Activated T-cell treated with anti-CD3 and anti-CD28 coated beads for 48 hours (primary cell): ENCODE data around the gene ADK.
"Not testable (repeated sequence)": the region's sequence is repeated elsewhere in the genome, so short reads cannot be mapped to it uniquely, and the experiment has no call there.

Source experiments
- DNase-seq: peaks from one replicate; pipeline ENCODE4 v3.0.0-alpha.2; 2020; ENCODE audit warnings: low read depth

ADK gene

DNA sequence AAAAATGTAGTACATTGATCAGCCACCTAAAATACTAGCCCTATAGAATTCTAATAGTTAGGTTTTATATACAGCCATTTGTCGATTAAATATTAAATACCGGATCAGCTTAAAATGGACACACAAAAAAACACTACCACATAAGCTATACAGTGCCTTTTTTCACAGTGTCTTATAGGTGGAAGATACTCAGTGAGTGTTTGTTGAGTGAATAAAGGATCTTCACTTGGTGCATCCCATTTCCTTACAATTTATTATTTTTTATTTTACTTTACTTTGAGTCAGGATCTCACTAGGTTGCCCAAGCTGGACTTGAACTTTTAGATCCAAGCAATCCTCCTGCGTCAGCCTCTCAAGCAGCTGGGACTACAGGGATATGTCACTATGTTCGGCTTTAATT, 340.0 kb downstream of the ADK start:
- no peak for DNase-seq

DNA sequence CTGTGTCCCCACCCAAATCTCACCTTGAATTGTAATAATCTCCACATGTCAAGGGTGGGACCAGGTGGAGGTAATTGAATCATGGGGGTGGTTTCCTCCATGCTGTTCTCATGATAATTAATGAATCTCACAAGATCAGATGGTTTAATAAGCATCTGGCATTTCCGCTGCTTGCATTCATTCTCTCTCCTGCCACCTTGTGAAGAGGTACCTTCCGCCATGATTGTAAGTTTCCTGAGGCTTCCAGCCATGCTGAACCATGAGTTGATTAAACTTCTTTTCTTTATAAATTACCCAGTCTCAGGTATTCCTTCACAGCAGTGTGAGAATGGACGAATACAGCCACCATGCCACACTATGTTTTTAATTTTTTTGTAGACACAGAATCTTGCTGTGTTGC, 345.3 kb downstream of the ADK start:
- not testable (repeated sequence) for DNase-seq

DNA sequence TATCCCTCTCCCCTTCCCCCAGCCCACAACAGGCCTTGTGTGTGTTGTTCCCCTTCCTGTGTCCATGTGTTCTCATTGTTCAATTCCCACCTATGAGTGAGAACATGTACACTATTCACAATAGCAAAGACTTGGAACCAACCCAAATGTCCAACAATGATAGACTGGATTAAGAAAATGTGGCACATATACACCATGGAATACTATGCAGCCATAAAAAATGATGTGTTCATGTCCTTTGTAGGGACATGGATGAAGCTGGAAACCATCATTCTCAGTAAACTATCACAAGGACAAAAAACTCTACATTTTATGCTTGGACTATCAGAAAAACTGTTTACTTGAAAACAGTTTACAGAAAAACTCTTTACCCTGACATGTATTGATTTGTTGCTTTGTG, 347.6 kb downstream of the ADK start:
- not testable (repeated sequence) for DNase-seq

DNA sequence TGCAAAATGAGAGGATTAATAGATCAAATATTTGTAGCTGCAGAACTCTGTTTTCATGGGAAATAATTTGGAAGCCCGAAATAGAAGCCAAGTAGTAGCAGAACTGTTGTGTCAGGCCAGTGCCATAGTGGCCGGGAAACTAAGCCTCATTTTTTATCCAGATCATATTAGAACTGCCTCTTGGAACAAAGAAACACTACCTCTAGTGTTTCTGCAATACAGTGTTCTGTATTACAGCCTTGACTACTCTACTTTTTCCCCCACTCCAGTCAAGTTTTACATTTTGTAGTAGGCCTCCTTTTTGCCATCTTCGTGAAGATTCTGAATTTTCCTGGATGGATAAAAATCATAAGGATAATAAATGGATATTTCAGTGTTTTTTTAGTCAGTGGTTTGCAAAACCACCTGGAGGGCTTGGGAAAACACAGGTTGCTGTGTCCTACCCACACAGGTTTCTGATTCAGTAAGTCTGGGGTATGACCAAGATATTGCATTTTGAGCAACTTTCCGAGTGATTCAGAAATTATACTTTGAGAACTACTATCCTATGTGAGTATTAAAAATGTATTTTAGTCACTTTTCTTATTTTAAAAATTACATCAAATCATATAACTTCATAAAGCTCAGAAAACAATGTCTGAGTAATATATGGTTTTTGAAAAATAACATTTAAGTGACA, 349.1 kb downstream of the ADK start:
- DNase-seq, result no peak

DNA sequence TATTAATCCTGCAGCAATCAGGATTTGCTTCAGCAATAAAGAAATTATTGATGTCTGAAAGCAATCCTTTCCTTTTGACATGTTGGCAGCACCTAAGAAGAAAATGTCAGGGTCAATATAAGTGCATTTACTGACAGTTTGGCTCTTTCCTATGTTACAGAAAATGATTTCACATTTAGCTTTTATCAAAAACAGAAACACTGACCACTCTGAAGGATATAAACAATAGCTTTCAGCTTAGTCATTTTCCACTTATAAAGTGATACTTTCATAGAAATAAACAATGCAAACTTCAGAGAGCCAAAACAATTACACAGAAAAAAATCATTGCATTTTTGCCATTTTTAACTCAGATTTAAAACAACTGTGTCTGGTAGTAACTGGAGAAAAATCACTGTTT, 349.8 kb downstream of the ADK start:
- no peak for DNase-seq

DNA sequence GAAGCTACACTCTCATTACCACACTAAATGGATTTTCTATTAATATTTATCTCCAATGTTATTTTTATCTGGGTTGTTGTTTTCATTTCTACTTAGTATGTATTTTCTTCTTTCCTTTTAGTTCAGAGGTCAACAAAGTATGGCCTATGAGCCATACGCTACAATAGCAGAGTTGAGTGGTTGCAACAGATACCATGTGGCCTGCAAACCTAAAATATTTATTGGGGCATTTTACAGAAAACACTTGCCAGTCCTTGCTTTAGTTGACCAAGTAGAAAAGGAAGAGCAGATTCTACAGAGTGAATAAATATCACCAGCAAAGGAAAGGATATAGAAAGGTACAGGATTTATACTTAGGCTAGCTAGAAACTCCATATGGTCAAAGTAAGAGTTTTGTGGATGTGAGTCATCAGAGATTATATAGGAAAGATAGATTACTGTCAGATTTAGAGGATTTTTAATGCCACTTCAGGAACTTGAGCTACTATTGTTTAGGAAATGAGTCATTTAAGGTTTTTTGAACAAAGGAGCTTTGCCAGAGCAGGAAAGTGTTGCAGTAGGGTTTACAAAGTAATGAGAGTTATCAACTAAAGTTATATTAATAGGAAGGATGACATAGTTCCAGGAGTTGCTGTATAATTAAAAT, 352.1 kb downstream of the ADK start:
- no peak for DNase-seq

DNA sequence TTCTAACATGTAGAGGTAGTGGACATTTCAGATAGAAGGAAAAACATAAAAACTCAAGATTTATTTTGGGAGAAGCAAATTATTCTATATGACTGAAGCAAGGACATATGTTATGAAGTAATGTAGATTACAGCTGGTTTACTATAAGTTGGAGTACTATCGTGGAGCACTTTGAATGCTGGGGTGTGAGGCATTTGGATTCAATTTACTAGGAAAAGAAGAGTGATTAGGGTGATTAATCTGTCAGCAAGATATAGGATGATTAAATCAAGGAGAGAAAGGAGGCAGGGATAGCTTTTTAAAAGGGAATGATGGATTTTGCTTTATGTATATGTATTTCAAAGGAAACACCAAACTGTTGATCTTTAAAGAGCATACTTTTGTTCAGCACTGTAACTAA, 356.9 kb downstream of the ADK start:
- DNase-seq, result no peak

DNA sequence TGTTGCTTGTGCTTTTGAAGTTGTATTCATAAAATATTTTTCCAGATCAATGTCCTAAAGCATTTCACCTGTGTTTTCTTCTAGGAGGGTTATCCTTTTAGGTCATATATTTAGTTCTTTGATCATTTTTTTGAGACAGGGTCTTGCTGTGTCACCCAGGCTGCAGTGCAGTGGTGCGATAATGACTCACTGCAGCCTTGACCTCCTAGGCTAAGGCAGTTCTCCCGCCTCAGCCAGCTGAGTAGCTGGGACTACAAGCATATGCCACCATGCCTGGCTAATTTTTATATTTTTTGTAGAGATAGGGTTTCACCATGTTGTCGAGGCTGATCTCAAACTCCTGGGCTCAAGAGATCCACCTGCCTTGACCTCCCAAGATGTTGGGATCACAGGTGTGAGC, 359.6 kb downstream of the ADK start:
- no peak for DNase-seq

DNA sequence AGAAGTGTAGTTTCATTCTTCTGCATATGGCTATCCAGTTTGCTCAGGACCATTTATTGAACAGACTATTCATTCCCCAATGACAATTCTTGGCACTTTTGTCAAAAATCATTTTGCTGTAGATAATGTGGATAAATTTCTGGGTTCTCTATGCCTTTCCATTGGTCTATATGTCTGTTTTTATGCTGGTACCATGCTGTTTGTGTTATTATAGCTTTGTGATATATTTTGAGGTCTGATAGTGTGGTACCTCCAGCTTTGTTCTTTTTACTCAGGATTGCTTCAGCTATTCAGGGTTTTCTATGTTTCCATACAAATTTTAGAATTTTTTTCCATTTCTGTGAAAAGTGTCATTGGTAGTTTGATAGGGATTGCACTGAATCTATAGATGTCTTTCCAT, 360.0 kb downstream of the ADK start:
- no peak for DNase-seq

DNA sequence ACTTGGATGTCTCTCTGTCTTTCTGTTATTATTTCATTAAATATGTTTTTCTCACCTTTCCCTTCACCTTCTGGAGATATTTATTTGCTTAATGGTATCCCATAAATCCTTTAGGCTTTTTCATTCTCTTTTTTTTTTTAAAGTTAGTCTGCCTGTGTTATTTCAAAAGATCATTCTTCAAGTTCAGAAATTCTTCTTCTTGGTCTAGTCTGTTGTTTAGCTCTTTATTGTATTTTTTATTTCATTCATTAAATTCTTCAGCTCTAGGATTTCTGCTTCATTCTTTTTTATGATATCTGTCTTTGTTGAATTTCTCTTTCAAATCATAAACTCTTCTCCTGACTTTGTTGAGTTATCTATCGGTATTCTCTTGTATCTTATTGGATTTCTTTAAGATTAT, 363.3 kb downstream of the ADK start:
- no peak for DNase-seq

DNA sequence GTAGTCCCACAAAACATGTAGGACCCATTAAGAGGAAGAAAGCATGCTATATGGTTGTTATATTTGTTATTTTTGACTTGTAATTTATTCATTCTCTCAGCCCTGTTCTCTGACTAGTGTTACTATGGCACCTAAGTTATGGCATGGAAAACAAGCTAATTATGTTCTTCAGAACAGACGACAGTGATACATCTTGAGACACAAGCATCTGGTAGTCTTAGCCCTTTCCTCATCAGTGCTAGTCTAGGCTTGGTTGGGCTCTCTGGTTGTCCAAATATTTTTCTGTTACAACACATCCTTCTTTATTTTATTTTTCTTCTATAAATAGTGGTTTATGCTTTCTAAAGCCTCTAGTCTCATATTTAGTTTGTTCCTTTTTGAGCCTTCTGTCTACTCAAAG, 367.0 kb downstream of the ADK start:
- DNase-seq, result no peak

DNA sequence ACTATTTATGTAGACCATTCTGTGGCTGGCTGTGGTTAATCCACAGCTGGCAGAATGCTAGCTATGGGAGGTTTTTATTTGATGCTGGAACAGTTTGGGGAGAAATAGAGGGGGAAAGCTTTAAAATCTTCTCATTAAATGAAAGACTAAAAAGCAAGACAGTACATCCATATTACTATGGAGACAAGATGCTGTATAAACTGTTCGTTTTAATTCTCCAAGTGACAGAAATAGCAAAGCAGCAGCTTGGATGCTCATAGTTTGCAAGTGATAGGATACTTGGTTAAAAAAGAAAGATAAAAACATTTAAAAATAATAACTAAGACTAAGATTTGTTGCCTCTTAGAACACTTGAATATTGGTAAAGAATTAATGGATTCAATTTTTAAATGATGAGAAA, 370.5 kb downstream of the ADK start:
- DNase-seq, result no peak

DNA sequence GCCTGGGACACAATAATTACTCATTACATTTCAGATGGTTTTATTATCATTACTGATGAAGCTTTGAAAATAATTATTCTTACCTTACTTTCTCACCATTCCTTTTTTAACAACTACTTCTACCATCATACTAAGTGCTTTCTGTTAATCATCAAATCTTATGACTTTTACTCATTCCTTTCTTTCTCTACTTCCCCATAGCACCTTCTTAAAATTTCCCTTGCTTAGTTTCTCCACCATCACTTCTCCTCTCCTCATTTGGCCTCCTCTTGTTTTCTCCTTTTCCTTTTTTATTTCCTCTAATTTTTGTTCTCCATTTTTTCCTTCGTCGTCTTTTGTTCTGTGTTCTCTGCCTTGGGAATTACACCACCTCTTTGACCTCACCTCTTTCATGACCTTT, 372.2 kb downstream of the ADK start:
- DNase-seq, result no peak

DNA sequence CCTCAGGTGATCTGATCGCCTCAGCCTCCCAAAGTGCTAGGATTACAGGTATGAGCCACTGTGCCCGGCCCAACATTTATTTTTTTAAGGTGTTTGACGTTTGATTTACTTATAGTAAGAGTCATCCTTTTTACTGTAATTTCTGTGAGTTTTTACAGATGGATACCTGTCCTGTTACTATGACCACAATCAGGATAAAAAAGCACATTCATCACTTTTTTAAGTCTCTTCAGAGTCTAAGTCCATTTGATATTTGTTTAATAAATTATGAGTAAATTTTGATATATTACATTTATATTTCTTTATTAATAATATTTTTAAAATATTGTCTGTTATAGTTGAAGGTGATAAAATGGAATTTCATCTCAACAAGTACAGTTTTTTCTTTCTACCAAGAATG, 374.9 kb downstream of the ADK start:
- no peak for DNase-seq

DNA sequence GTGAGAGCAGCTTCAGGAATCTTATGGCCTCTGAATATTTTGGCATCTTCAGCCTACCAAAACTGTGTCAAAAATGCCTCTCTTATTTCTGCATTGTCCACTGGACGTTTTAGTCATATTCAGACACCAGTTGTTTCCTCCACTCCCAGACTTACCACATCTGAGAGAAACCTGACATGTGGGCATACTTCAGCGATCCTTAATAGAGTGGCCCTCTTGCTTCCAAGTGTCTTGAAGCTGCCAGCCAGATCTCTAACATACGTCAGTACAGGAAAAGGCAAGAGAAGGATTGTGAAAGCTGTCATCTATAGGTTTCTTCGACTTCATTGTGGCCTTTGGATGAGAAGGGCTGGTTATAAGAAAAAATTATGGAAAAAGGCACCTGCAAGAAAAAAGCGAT, 376.6 kb downstream of the ADK start:
- DNase-seq, result not testable (repeated sequence)

DNA sequence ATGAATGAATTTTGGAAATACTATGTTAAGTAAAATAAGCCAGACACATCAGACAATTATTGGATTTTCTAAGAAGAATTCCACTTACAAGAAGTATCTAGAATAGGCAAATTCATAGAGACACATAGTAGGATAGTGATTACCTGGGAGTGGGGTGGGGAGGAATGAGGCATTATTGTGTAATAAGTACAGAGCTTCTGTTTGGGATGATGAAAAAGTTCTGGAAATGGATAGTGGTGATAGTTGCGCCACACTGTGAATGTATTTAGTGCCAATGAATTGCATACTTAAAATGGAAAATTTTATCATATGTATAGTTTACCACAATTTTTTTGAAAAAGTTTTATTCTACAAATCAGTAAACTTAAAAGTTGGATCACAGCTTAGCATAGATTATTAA, 378.2 kb downstream of the ADK start:
- no peak for DNase-seq

DNA sequence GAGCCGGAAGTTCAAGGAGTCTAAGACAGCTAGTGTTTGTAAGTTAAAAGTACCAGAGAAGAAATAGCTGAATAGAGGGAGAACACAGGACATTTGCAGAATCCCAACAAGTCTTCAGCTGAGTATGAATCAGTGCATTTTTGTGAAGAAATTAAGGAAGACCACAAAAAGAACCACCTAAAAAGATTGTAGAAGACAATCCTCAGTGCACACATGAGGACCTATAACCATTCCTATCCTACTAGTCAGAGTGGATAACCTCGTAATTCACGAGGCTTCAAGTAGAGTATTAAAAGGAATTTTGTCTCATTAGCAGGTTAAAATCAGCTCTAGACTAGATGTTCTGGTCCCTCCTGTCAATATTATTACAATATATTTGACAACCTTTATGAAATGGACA, 380.0 kb downstream of the ADK start:
- no peak for DNase-seq

DNA sequence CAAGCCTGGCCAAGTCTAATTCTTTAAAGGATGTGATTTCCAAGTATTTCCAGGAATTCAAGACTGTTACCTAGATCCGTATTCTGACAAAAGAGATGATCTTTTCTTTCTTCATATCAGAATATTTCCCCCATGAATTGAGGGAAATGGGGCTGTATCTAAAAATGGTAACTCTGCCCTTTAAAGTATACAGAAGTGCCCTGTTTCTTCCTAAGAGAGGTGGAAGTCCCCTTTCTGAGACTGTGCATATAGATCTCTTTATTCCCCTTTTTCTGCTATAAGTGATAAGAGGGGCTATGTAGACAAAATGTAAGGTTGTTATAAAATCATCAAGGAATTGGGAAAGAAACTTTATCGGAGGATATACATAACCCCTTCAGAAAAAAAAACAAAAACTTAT, 388.3 kb downstream of the ADK start:
- DNase-seq, result no peak

DNA sequence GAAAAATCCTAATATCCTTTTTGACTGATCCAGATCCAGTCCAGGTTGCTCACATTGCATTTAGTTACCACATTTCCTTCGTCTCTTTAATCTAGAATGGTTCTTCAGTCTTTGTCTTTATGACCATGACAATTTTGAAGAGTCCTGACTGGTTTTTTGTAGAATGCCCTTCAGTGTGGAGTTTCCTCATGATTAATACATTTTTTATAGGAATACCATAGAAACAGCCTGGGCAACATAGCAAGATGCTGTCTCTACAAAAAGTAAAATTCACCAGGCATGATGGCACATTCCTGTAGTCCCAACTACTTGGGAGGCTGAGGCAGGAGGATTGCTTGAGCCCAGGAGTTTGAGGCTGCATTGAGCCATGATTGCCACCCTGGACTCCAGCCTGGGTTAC, 390.4 kb downstream of the ADK start:
- no peak for DNase-seq

DNA sequence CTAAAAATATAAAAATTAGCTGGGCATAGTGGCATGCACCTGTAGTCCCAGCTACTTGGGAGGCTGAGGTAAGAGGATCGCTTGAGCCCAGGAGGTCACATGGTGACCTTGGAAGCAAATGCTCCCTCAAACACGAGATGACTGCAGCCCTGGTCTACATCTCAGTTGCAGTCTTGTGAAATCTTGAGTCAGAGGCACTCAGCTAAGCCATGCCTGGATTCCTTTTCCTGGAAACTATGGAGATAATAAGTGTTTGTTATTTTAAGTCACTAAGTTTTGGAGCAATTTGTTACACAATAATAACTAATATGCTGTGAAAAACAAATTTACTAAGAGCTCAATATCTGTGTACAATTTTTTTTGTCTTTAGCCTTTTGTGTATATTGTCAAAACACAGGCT, 391.1 kb downstream of the ADK start:
- DNase-seq, result no peak

DNA sequence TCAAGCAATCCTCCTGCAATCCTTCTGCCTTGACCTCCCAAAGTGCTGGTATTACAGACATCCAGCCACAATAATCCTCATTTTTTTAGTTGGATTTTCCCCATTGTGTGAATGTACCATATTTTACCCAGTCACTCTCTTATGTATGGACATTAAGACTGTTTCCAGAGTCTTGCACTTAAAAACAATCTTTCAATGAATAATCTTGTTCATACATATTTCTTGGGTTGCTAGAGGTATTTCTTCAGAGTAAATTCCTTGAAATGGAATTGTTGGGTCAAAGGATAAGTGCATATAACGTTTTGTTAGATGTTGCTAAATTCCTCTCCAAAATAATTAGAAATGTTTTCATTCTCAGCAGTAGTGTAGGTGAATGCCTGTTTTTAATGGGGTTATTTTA, 392.3 kb downstream of the ADK start:
- DNase-seq, result no peak

DNA sequence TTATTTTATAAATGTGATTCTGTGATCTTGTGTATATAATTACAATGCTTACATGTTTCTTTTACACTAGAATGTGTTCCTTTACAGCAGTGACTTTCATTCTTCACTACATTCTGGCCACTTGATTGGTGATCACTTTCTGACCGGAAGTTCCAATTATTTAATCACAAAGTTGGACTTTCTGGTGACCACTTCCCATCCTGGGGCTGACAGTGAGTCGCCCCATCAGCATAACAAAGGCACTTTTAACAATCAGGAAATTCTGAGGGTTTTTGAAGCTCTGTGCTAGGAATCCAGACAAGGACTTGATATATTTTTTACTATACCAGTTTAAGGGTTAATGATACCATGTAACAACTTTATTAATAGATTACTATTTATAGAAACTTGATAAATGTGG, 393.1 kb downstream of the ADK start:
- no peak for DNase-seq

DNA sequence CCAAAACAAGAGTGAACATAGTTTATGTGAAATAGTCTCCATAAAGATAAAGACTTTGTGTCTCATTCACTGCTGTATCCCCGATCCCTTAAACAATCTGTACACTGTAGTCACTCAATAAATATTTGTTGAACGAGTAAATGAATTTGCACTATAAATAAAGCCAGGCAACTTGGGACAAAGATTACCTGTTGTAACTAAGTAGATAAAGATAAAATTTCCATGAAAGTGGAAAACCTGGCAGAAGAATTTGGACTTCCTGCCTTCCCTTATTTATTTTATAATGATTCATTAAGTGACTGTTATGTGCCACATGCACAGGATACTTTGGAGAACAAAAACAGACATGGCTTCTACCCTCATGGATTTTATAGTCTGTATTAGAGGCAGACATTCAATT, 397.7 kb downstream of the ADK start:
- DNase-seq, result no peak

DNA sequence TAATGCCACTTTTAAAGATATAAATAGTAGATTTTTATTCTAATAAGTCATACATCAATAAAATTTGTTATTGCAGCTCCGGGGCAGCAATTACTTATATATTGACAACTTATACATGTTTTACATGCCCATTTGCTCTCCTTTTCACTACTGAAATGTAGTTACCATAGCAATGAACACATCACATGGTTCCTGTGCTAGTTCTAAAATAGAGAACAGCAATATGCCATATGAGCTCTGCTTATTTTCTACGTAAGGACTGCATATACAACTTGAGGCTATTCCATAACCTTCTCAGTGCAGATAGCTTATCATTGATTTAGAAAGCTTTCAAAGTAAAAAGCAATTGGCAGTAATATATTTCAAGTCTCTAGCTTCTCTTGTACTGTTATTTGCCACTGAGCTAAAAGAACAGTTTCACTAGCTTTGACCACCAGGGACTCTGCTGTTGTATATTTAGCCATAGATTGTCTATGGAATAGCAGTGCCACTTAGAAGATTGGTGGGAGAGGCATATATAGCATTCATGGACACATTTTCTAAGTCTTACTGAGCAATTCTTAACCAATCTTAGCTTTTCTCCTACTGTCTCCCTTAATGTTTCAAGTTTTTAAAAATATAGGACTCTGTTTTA, 405.2 kb downstream of the ADK start:
- no peak for DNase-seq
